GM19324 (cell line): Measurements from ENCODE around the gene TMEM14A.

Source experiments
- ATAC-seq: cut with Tn5 transposase; IDR thresholded peaks from one replicate; pipeline ENCODE4 v1.9.1; 2021; ENCODE audit warnings: mild to moderate bottlenecking, moderate library complexity; ENCODE audit not compliant: unreplicated experiment, low FRiP score

The TMEM14A gene

GRCh38 chr6:52670502-52671409 lies at the start of gene TMEM14A:
Gene TMEM14A (plus strand): TSS chr6:52671113. CDS start chr6:52677103, 5,990 bp downstream.
- peak; percentile 98 for ATAC-seq

GRCh38 chr6:52621631-52622030 lies 49.3 kb upstream of the TMEM14A start:
- ATAC-seq: no peak

- ATAC-seq: no peak
Observed at GRCh38 chr6:52622810-52623209, 48.1 kb upstream of the TMEM14A start.

- ATAC-seq: no peak
Observed at GRCh38 chr6:52632011-52632410, 38.9 kb upstream of the TMEM14A start.

- ATAC-seq: no peak
Observed at GRCh38 chr6:52634211-52634610, 36.7 kb upstream of the TMEM14A start.

GRCh38 chr6:52635049-52635577 lies 35.8 kb upstream of the TMEM14A start:
- ATAC-seq: no peak

- ATAC-seq: no peak
Observed at GRCh38 chr6:52636830-52637229, 34.1 kb upstream of the TMEM14A start.

- no peak for ATAC-seq
Observed at GRCh38 chr6:52639493-52639892, 31.4 kb upstream of the TMEM14A start.

- ATAC-seq: no peak
Observed at GRCh38 chr6:52640170-52640569, 30.7 kb upstream of the TMEM14A start.

- ATAC-seq: no peak
Observed at GRCh38 chr6:52640916-52641315, 30.0 kb upstream of the TMEM14A start.

- no peak for ATAC-seq
Observed at GRCh38 chr6:52641388-52641787, 29.5 kb upstream of the TMEM14A start.

- no peak for ATAC-seq
Observed at GRCh38 chr6:52641826-52642225, 29.1 kb upstream of the TMEM14A start.

GRCh38 chr6:52642368-52642767 lies 28.5 kb upstream of the TMEM14A start:
- no peak for ATAC-seq

- ATAC-seq: no peak
Observed at GRCh38 chr6:52643158-52643557, 27.8 kb upstream of the TMEM14A start.

- no peak for ATAC-seq
Observed at GRCh38 chr6:52644253-52644652, 26.7 kb upstream of the TMEM14A start.

- ATAC-seq: no peak
Observed at GRCh38 chr6:52645976-52646375, 24.9 kb upstream of the TMEM14A start.

- ATAC-seq: no peak
Observed at GRCh38 chr6:52647199-52647598, 23.7 kb upstream of the TMEM14A start.

- no peak for ATAC-seq
Observed at GRCh38 chr6:52649536-52650160, 21.3 kb upstream of the TMEM14A start.

- ATAC-seq: no peak
Observed at GRCh38 chr6:52650941-52651340, 20.0 kb upstream of the TMEM14A start.

GRCh38 chr6:52653151-52653550 lies 17.8 kb upstream of the TMEM14A start:
- ATAC-seq: no peak

GRCh38 chr6:52654007-52654406 lies 16.9 kb upstream of the TMEM14A start:
- ATAC-seq: no peak

- no peak for ATAC-seq
Observed at GRCh38 chr6:52654592-52654991, 16.3 kb upstream of the TMEM14A start.
